ENCODE data around the gene ZNF764. TPM values are rescaled to one million over a fixed set of nuclear protein-coding genes. Genes with fewer than 3 reads are reported as not detected.

The ZNF764 gene
- total and polyA plus RNA-seq, 4 donors: 1.9 to 8.5 (median 5.5) TPM

Small RNA genes lying within 50 kb of the gene (microRNA-seq; reads per million reads assigned to microRNA genes)
- gene MIR4518: 0 reads per million in 2 donors

Other genes starting within 250 kb of the ZNF764 start
- 10 to 100 TPM; 42.6 to 51.3 TPM for gene CD2BP2, start 203.1 kb downstream of the ZNF764 start, total RNA-seq
- gene CD2BP2, start 203.1 kb downstream of the ZNF764 start, polyA plus RNA-seq: 10 to 100 TPM; 23.4 to 51.1 TPM
- 10 to 100 TPM; 30.7 to 38.0 TPM for gene TBC1D10B, start 187.9 kb downstream of the ZNF764 start, total RNA-seq
- 10 to 100 TPM; 10.3 to 22.2 TPM for gene TBC1D10B, start 187.9 kb downstream of the ZNF764 start, polyA plus RNA-seq
- gene MYL11, start 183.6 kb downstream of the ZNF764 start, total RNA-seq: not detected
- under 1 TPM in 1 of 2 donors, not detected in 1; 0.26 TPM for gene MYL11, start 183.6 kb downstream of the ZNF764 start, polyA plus RNA-seq
- gene SEPTIN1, start 175.8 kb downstream of the ZNF764 start, total RNA-seq: 1 to 10 TPM; 2.8 to 6.1 TPM
- 1 to 10 TPM; 1.0 to 2.6 TPM for gene SEPTIN1, start 175.8 kb downstream of the ZNF764 start, polyA plus RNA-seq
- 1 to 10 TPM; 6.2 to 7.4 TPM for gene ZNF48, start 163.0 kb downstream of the ZNF764 start, total RNA-seq
- 1 to 10 TPM; 3.4 to 4.9 TPM for gene ZNF48, start 163.0 kb downstream of the ZNF764 start, polyA plus RNA-seq
- 1 to 10 TPM; 6.3 to 7.4 TPM for gene ZNF771, start 150.8 kb downstream of the ZNF764 start, total RNA-seq
- gene ZNF771, start 150.8 kb downstream of the ZNF764 start, polyA plus RNA-seq: 10 to 100 TPM; 11.4 to 20.5 TPM
- gene DCTPP1, start 128.3 kb downstream of the ZNF764 start, total RNA-seq: 10 to 100 TPM; 18.2 to 19.7 TPM
- 10 to 100 TPM; 16.6 to 36.3 TPM for gene DCTPP1, start 128.3 kb downstream of the ZNF764 start, polyA plus RNA-seq
- 10 to 100 TPM; 25.1 to 29.3 TPM for gene SEPHS2, start 112.5 kb downstream of the ZNF764 start, total RNA-seq
- 10 to 100 TPM; 25.2 to 52.3 TPM for gene SEPHS2, start 112.5 kb downstream of the ZNF764 start, polyA plus RNA-seq
- 10 to 100 TPM in 1 of 2 donors, 1 to 10 TPM in 1; 7.9 to 13.8 TPM for gene ITGAL, start 85.6 kb downstream of the ZNF764 start, total RNA-seq
- 10 to 100 TPM in 1 of 2 donors, under 1 TPM in 1; 0.77 to 14.3 TPM for gene ITGAL, start 85.6 kb downstream of the ZNF764 start, polyA plus RNA-seq
- 10 to 100 TPM; 22.3 to 22.8 TPM for gene ZNF768, start 31.8 kb downstream of the ZNF764 start, total RNA-seq
- 10 to 100 TPM; 29.9 to 40.2 TPM for gene ZNF768, start 31.8 kb downstream of the ZNF764 start, polyA plus RNA-seq
- gene ZNF747, start 23.5 kb downstream of the ZNF764 start, total RNA-seq: 1 to 10 TPM; 9.1 to 9.5 TPM
- 1 to 10 TPM; 5.1 to 8.3 TPM for gene ZNF747, start 23.5 kb downstream of the ZNF764 start, polyA plus RNA-seq
- gene ZNF688, start 13.3 kb upstream of the ZNF764 start, total RNA-seq: 10 to 100 TPM in 1 of 2 donors, 1 to 10 TPM in 1; 9.0 to 12.9 TPM
- 10 to 100 TPM; 17.4 to 20.2 TPM for gene ZNF688, start 13.3 kb upstream of the ZNF764 start, polyA plus RNA-seq
- gene ZNF785, start 27.3 kb upstream of the ZNF764 start, total RNA-seq: 10 to 100 TPM in 1 of 2 donors, 1 to 10 TPM in 1; 8.5 to 21.8 TPM
- 1 to 10 TPM; 3.1 to 8.6 TPM for gene ZNF785, start 27.3 kb upstream of the ZNF764 start, polyA plus RNA-seq
- gene ZNF689, start 52.0 kb upstream of the ZNF764 start, total RNA-seq: 1 to 10 TPM; 5.7 to 7.1 TPM
- gene ZNF689, start 52.0 kb upstream of the ZNF764 start, polyA plus RNA-seq: 1 to 10 TPM; 2.9 to 3.3 TPM
- 10 to 100 TPM; 50.5 to 53.4 TPM for gene PRR14, start 92.6 kb upstream of the ZNF764 start, total RNA-seq
- 100 to 1,000 TPM in 1 of 2 donors, 10 to 100 TPM in 1; 28.2 to 217 TPM for gene PRR14, start 92.6 kb upstream of the ZNF764 start, polyA plus RNA-seq
- gene FBRS, start 100.1 kb upstream of the ZNF764 start, total RNA-seq: 10 to 100 TPM; 52.7 to 56.0 TPM
- gene FBRS, start 100.1 kb upstream of the ZNF764 start, polyA plus RNA-seq: 10 to 100 TPM; 15.3 to 47.2 TPM
- gene SRCAP, start 140.8 kb upstream of the ZNF764 start, total RNA-seq: 10 to 100 TPM; 55.0 to 66.2 TPM
- 10 to 100 TPM in 1 of 2 donors, 1 to 10 TPM in 1; 7.1 to 14.8 TPM for gene SRCAP, start 140.8 kb upstream of the ZNF764 start, polyA plus RNA-seq
- gene PHKG2, start 190.1 kb upstream of the ZNF764 start, total RNA-seq: 10 to 100 TPM; 15.8 to 20.8 TPM
- gene PHKG2, start 190.1 kb upstream of the ZNF764 start, polyA plus RNA-seq: 10 to 100 TPM; 12.3 to 36.0 TPM
- gene CFAP119, start 203.7 kb upstream of the ZNF764 start, total RNA-seq: 1 to 10 TPM in 1 of 2 donors, under 1 TPM in 1; 0.52 to 2.7 TPM
- gene CFAP119, start 203.7 kb upstream of the ZNF764 start, polyA plus RNA-seq: 1 to 10 TPM in 1 of 2 donors, under 1 TPM in 1; 0.88 to 9.8 TPM
- gene RNF40, start 203.9 kb upstream of the ZNF764 start, total RNA-seq: 10 to 100 TPM; 73.9 to 90.2 TPM
- 10 to 100 TPM; 22.7 to 59.5 TPM for gene RNF40, start 203.9 kb upstream of the ZNF764 start, polyA plus RNA-seq
- gene ZNF629, start 228.8 kb upstream of the ZNF764 start, total RNA-seq: 10 to 100 TPM; 11.8 to 13.4 TPM
- 1 to 10 TPM; 2.1 to 6.7 TPM for gene ZNF629, start 228.8 kb upstream of the ZNF764 start, polyA plus RNA-seq